ENCODE measurements around the gene NT5C.

- TF ChIP-seq POLR2A (IDR thresholded peaks at IDR 0.05) (no peak), CTCF (IDR thresholded peaks at IDR 0.05) (no peak)
Measured at GRCh38 chr17:75135452-75135851, 3.9 kb upstream of the NT5C start.
